Psoas muscle (tissue), 8 donors: ENCODE results near the gene KDM2B. TPM values are rescaled to one million over a fixed set of nuclear protein-coding genes. Genes with fewer than 3 reads are reported as not detected.

Experiments used
- ATAC-seq, 4 donors: fragments of 200-7000 bp; cut with Tn5 transposase; one replicate each; pipeline ENCODE4 v1.9.1; 2020; ENCODE audit warnings: moderate library complexity in 3 of 4, mild to moderate bottlenecking in 2 of 4
- DNase-seq, 2 donors: peaks; one replicate each; pipeline ENCODE4 v3.0.0-alpha.2; 2020
- H3K27ac ChIP-seq: fragments of 200-600 bp; one replicate; pipeline ENCODE4 v1.8.0; 2022
- H3K27me3 ChIP-seq, 3 donors: fragments of 200-600 bp in 1 of 3; one replicate each; pipeline versions ENCODE4 v1.6.1 to v1.8.0; 2013 to 2022; ENCODE audit warnings: low read length in 2 of 3, mild to moderate bottlenecking in 2 of 3, moderate library complexity in 1 of 3; ENCODE audit not compliant: insufficient read depth in 3 of 3
- H3K36me3 ChIP-seq, 2 donors: fragments of 200-600 bp in 1 of 2; one replicate each; pipeline versions ENCODE4 v1.6.1 to v1.8.0; 2013 to 2022; ENCODE audit warnings: low read depth in 1 of 2, mild to moderate bottlenecking in 1 of 2, moderate library complexity in 1 of 2; ENCODE audit not compliant: insufficient read depth in 1 of 2
- H3K4me1 ChIP-seq: fragments of 200-600 bp; one replicate; pipeline ENCODE4 v1.8.0; 2022
- H3K4me3 ChIP-seq: fragments of 200-600 bp; one replicate; pipeline ENCODE4 v1.8.0; 2022; ENCODE audit warnings: mild to moderate bottlenecking
- H3K9me3 ChIP-seq: fragments of 200-600 bp; one replicate; pipeline ENCODE4 v1.8.0; 2022
- CTCF ChIP-seq: fragments of 200-600 bp; IDR thresholded peaks from one replicate; pipeline ENCODE4 v1.8.0; 2022; ENCODE audit warnings: antibody characterized with exemption
- WGBS, 3 donors: extraction: QIAGEN DNeasy Blood & Tissue Kit; methylation state at CpG; one replicate each; pipeline versions ENCODE4 v1.1.6 to v1.1.7; 2013; 5-methylcytosine and 5-hydroxymethylcytosine counted together
- intact Hi-C, 2 donors: fragments of 100-400 bp; cut with DNase I; formaldehyde crosslinking; loops; one replicate each; pipeline versions ENCODE4 v1.11.0 to v1.14.2; 2022
- polyA plus RNA-seq, 3 donors: library from polyadenylated mRNA; stranded (reverse); fragments of 200-250 nt; gene quantifications; one replicate each; pipeline ENCODE4 v1.2.3, GENCODE V29; 2013
- total RNA-seq, 4 donors: library from RNA; stranded (reverse); fragmentation: NEBNext Ultra II Directional in 2 of 4; extraction: Animal tissue kit (Norgen Biotek cat#: 25700) in 2 of 4; gene quantifications; one replicate each; pipeline versions ENCODE4 v1.2.1 to v1.2.4, GENCODE V29; 2021 to 2023
- donor health status: healthy with polysubstance abuse.
- donor health status: DM: no; HTN: no; CAD: no; lungs with moderate emphysema.
- donor health status: Bipolar disorder and iron deficiency.
- donor health status: healthy.
- donor health status: DM: yes; HTN: yes; CAD: no.
- donor health status: DM: no; HTN: no; CAD: no.
- donor health status: DM: no; HTN: no; CAD: no.
- donor health status: DM: yes; HTN: yes; CAD: no.

Gene KDM2B
- total and polyA plus RNA-seq, 7 donors: 6.3 to 11.5 (median 9.9) TPM

GRCh38 chr12:121430833-121431415 is 149.9 kb downstream of the KDM2B start:
- peak; percentile 49 to 74 (median 54) for ATAC-seq
- 57 to 66% (median 58%) methylated on average over 6 of the region's 6 CpGs for WGBS, 3 donors
- no peak overlapping the region for H3K4me3 ChIP-seq
- TF ChIP-seq CTCF: no peak
- H3K27me3 ChIP-seq: no peaks in the 10 kb centered on the region
- no peak for DNase-seq
- H3K4me1 ChIP-seq: peaks cover 12% of the 10 kb centered on the region
- no peaks in the 10 kb centered on the region for H3K9me3 ChIP-seq
- intact Hi-C loops: no loop called here
- no peak overlapping the region for H3K27ac ChIP-seq
- H3K36me3 ChIP-seq: peaks cover 6 to 97% of the 10 kb centered on the region in 2 donors

GRCh38 chr12:121428883-121429282 is 151.9 kb downstream of the KDM2B start:
- peaks cover 21% of the 10 kb centered on the region for H3K4me1 ChIP-seq
- no peak overlapping the region for H3K27ac ChIP-seq
- ATAC-seq (no peak), DNase-seq (no peak)
- no peak overlapping the region for H3K4me3 ChIP-seq
- peaks cover 10 to 97% of the 10 kb centered on the region in 2 donors for H3K36me3 ChIP-seq
- intact Hi-C loops: no loop called here
- H3K27me3 ChIP-seq: no peaks in the 10 kb centered on the region
- WGBS, 3 donors: 94 to 97% (median 96%) methylated on average over 6 of the region's 6 CpGs
- no peaks in the 10 kb centered on the region for H3K9me3 ChIP-seq
- TF ChIP-seq CTCF: no peak

GRCh38 chr12:121427556-121428050 is 153.2 kb downstream of the KDM2B start:
- intact Hi-C loops: no loop called here
- no peak for TF ChIP-seq CTCF
- Histone ChIP-seq H3K4me3 (no peak overlapping the region), H3K36me3 (peaks cover 10 to 97% of the 10 kb centered on the region in 2 donors), H3K27me3 (no peaks in the 10 kb centered on the region), H3K27ac (no peak overlapping the region), H3K9me3 (no peaks in the 10 kb centered on the region), H3K4me1 (peaks cover 32% of the 10 kb centered on the region)
- ATAC-seq (no peak), DNase-seq (no peak)
- 57 to 87% (median 82%) methylated on average over 2 of the region's 2 CpGs for WGBS, 3 donors

GRCh38 chr12:121424624-121424975 is 156.2 kb downstream of the KDM2B start:
- peaks cover 37% of the 10 kb centered on the region for H3K4me1 ChIP-seq
- no peak overlapping the region for H3K4me3 ChIP-seq
- H3K27me3 ChIP-seq: no peaks in the 10 kb centered on the region
- 82 to 100% (median 94%) methylated on average over 1 of the region's 1 CpG for WGBS, 3 donors
- no peaks in the 10 kb centered on the region for H3K9me3 ChIP-seq
- ATAC-seq: no peak
- DNase-seq: no peak
- peak overlapping the region; percentile 88 for H3K27ac ChIP-seq
- no peak for TF ChIP-seq CTCF
- H3K36me3 ChIP-seq: peaks cover 23 to 97% of the 10 kb centered on the region in 2 donors
- intact Hi-C loops: no loop called here
